Endothelial cell of umbilical vein (primary cell): ENCODE measurements around the gene VDR. TPM values are rescaled to one million over a fixed set of nuclear protein-coding genes. Genes with fewer than 3 reads are reported as not detected.
A peak's percentile ranks its signal among the peaks of the same experiment; 100 is the strongest.

Source experiments
- BruUV-seq: library from RNA; stranded (reverse); fragments of 400-500 nt; replicated peaks from 2 replicates; lab custom pipeline; 2021; lab: Mats Ljungman, UMichigan
- CTCF ChIA-PET: fragments of 300-600, 350-600 bp; sonication (Branson Sonifier 250); formaldehyde crosslinking; loops from one replicate; lab custom pipeline; 2021; ENCODE audit warnings: antibody characterized with exemption, inconsistent platforms; lab: Charles Lee
- POLR2A ChIA-PET: fragments of 300-600, 350-600 bp; sonication (Branson Sonifier 250); formaldehyde crosslinking; loops from one replicate; lab custom pipeline; 2021; ENCODE audit warnings: antibody characterized with exemption, inconsistent platforms; lab: Charles Lee
- DNase-seq: peaks from one replicate; pipeline ENCODE4 v3.0.0-alpha.2; 2011; ENCODE audit warnings: low read depth, low spot score
- FAIRE-seq: peaks from 2 replicates; lab custom pipeline; 2011; peaks lifted over from hg19 to GRCh38; lab: Jason Lieb, UNC
- H2AFZ ChIP-seq: 2 replicates; pipeline ENCODE4 v1.6.0; 2012; ENCODE audit warnings: low read depth, low read length, control low read depth, inconsistent platforms
- H3K27ac ChIP-seq: 2 replicates; pipeline ENCODE4 v1.5.1; 2011; ENCODE audit warnings: low read depth, mild to moderate bottlenecking, control low read depth, low read length, moderate library complexity; ENCODE audit not compliant: insufficient read depth
- H3K27me3 ChIP-seq, 2 experiments: 2 replicates each; pipeline versions ENCODE4 v1.6.0 to v1.6.1; 2011; ENCODE audit warnings: low read length in 2 of 2, mixed read lengths in 1 of 2; ENCODE audit not compliant: control insufficient read depth in 2 of 2, insufficient read depth in 2 of 2
- H3K36me3 ChIP-seq, 2 experiments: 2 replicates in 1 of 2; 3 replicates in 1 of 2; pipeline ENCODE4 v1.5.1; 2011; ENCODE audit warnings: low read length in 2 of 2, mild to moderate bottlenecking in 1 of 2, moderate library complexity in 1 of 2; ENCODE audit not compliant: control insufficient read depth in 2 of 2, insufficient read depth in 2 of 2; ENCODE audit errors: extremely low read depth in 1 of 2
- H3K4me1 ChIP-seq: 3 replicates; pipeline ENCODE4 v1.5.1; 2011; ENCODE audit warnings: mild to moderate bottlenecking, low read length; ENCODE audit not compliant: control insufficient read depth, insufficient read depth; ENCODE audit errors: extremely low read depth
- H3K4me2 ChIP-seq: 2 replicates; pipeline ENCODE4 v1.6.1; 2011; ENCODE audit warnings: low read length, control low read depth, mixed read lengths; ENCODE audit not compliant: insufficient read depth
- H3K4me3 ChIP-seq, 3 experiments: fragments of 200-600 bp in 1 of 3; sonication (generic), shearing (Covaris generic) in 1 of 3; replicated peaks in 1 of 3; 2 replicates each; pipeline ENCODE4 v1.5.1; 2011 to 2016; ENCODE audit warnings: control low read depth in 3 of 3, low read length in 3 of 3, mild to moderate bottlenecking in 2 of 3, inconsistent platforms in 1 of 3, low read depth in 1 of 3, moderate library complexity in 1 of 3; ENCODE audit not compliant: insufficient read depth in 1 of 3
- H3K79me2 ChIP-seq: 2 replicates; pipeline ENCODE4 v1.6.0; 2012; ENCODE audit warnings: low read length, inconsistent platforms; ENCODE audit not compliant: control insufficient read depth, insufficient read depth
- H3K9ac ChIP-seq: replicated peaks from 2 replicates; pipeline ENCODE3; 2011; ENCODE audit warnings: low read length, control low read depth; ENCODE audit not compliant: insufficient read depth; ENCODE audit errors: extremely low read depth
- H3K9me1 ChIP-seq: replicated peaks from 3 replicates; pipeline ENCODE4 v1.6.0; 2011; ENCODE audit warnings: mild to moderate bottlenecking, low read length; ENCODE audit not compliant: control insufficient read depth, insufficient read depth; ENCODE audit errors: extremely low read depth
- H3K9me3 ChIP-seq: replicated peaks from 2 replicates; pipeline ENCODE4 v1.5.1; 2012; ENCODE audit warnings: low read length, inconsistent platforms; ENCODE audit not compliant: control insufficient read depth, insufficient read depth
- H4K20me1 ChIP-seq: replicated peaks from 2 replicates; pipeline ENCODE3; 2011; ENCODE audit warnings: mild to moderate bottlenecking, low read length; ENCODE audit not compliant: control insufficient read depth, insufficient read depth; ENCODE audit errors: extremely low read depth
- EZH2 ChIP-seq: IDR thresholded peaks from 2 replicates; pipeline ENCODE4 v1.6.1; 2012; ENCODE audit warnings: borderline replicate concordance, low read depth, mild to moderate bottlenecking, moderate library complexity, low read length, inconsistent platforms; ENCODE audit not compliant: severe bottlenecking
- FOS ChIP-seq: IDR thresholded peaks from 2 replicates; pipeline ENCODE4 v1.6.1; 2011; ENCODE audit warnings: mild to moderate bottlenecking, low read length, moderate library complexity, borderline replicate concordance; ENCODE audit not compliant: insufficient read depth
- GATA2 ChIP-seq: IDR thresholded peaks from 2 replicates; pipeline ENCODE4 v1.7.0; 2011; ENCODE audit warnings: low read depth, mild to moderate bottlenecking, moderate library complexity, mixed read lengths, low read length; ENCODE audit not compliant: insufficient read length, insufficient read depth
- JUN ChIP-seq: IDR thresholded peaks from 2 replicates; pipeline ENCODE4 v1.6.1; 2011; ENCODE audit warnings: borderline replicate concordance, low read depth; ENCODE audit not compliant: insufficient read length, insufficient read depth
- MYC ChIP-seq: IDR thresholded peaks from one replicate; pipeline ENCODE4 v1.6.1; 2011; ENCODE audit warnings: mild to moderate bottlenecking, low read depth, low read length
- POLR2A ChIP-seq: IDR thresholded peaks from 2 replicates; pipeline ENCODE4 v1.6.1; 2012; ENCODE audit warnings: low read depth, mild to moderate bottlenecking, control low read depth, low read length
- POLR2AphosphoS5 ChIP-seq: IDR thresholded peaks from 2 replicates; pipeline ENCODE4 v1.6.1; 2012; ENCODE audit warnings: low read depth, mild to moderate bottlenecking, control low read depth, low read length, moderate library complexity; ENCODE audit not compliant: insufficient read depth
- dilution Hi-C: fragments of 300-500 bp; cut with MboI; formaldehyde crosslinking; loops from one replicate; pipeline ENCODE4 v1.15.0; 2019; ENCODE audit warnings: low sequenced_read_pairs; ENCODE audit not compliant: extremely low pct_ligation_motif_present
- intact Hi-C: fragments of 100-400 bp; cut with micrococcal nuclease; formaldehyde crosslinking; loops from one replicate; pipeline ENCODE4 v1.10.0; 2022
- polyA plus RNA-seq, 4 experiments: library from polyadenylated mRNA; depleted of rRNA in 3 of 4; stranded (reverse) in 3 of 4; unstranded in 1 of 4; fragments of >200 nt; gene quantifications; 2 replicates each; pipeline versions ENCODE4 v1.2.1 to v1.2.3, GENCODE V29; 2011 to 2012; ENCODE audit warnings: missing spikeins in 1 of 4
- total RNA-seq: library from RNA; stranded (reverse); gene quantifications from 2 replicates; pipeline ENCODE4 v1.2.3, GENCODE V29; 2021
- TF ChIP-seq, protein P1 (sequence below), 2 donors: IDR thresholded peaks; 1 replicate in 1 of 2; 2 replicates in 1 of 2; pipeline ENCODE4 v1.5.1; 2011; ENCODE audit warnings: low read length in 2 of 2, mild to moderate bottlenecking in 2 of 2, moderate library complexity in 2 of 2, control low read depth in 1 of 2, inconsistent platforms in 1 of 2, low read depth in 1 of 2; ENCODE audit not compliant: insufficient read depth in 1 of 2; ENCODE audit errors: extremely low read depth in 1 of 2
- TF ChIP-seq, protein P2 (sequence below): IDR thresholded peaks from 2 replicates; pipeline ENCODE4 v1.6.1; 2011; ENCODE audit not compliant: insufficient read depth, insufficient read length

VDR gene
- total and polyA plus RNA-seq, 2 donors (not counting 3 experiments of a cell fraction or from before 2014, with no cell fraction given), result 0.73 to 0.91 TPM

DNA sequence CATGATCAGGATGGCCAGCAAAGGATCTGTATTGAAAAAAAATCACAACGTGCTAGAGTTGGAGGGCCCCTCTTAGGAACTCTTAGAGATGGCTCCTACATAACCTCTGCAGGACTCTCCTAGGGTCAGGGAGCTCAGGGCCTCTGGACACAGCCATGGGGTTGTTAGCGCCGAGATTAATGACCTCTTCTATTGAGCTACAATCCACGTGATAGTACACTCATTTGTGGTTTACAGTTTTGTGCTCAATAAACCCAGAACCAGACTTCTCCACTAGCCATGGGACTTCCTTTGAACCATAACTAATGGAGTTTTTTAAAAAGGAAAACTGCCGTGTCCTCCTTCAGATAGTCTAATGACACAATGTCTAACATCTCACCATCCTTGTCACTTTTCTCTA lies 55.5 kb downstream of the VDR start:
- intact Hi-C loops (no loop called here), dilution Hi-C loops (no loop called here)
- H4K20me1 ChIP-seq, result no peaks in the 10 kb centered on the region
- ChIA-PET POLR2A (no interaction called here), CTCF (interaction anchor here (0.9 to 4.1 kb wide), 4 partner anchors 11 to 114 kb away, joined by 3 to 21 read pairs (median 7); partner anchors contain the start of gene TMEM106C)
- no peak for DNase-seq
- no peaks in the 10 kb centered on the region for H3K27me3 ChIP-seq
- H3K4me1 ChIP-seq, result peaks cover 7% of the 10 kb centered on the region
- H3K4me2 ChIP-seq, result no peak overlapping the region
- H3K9me1 ChIP-seq, result no peaks in the 10 kb centered on the region
- no peaks in the 10 kb centered on the region for H3K79me2 ChIP-seq
- H3K27ac ChIP-seq, result no peak overlapping the region
- BruUV-seq, result no TSS peak
- no peak for TF ChIP-seq JUN
- TF ChIP-seq POLR2A, result no peak
- TF ChIP-seq FOS, result no peak
- no peak for TF ChIP-seq GATA2
- no peak for TF ChIP-seq MYC
- TF ChIP-seq, protein P1, sequence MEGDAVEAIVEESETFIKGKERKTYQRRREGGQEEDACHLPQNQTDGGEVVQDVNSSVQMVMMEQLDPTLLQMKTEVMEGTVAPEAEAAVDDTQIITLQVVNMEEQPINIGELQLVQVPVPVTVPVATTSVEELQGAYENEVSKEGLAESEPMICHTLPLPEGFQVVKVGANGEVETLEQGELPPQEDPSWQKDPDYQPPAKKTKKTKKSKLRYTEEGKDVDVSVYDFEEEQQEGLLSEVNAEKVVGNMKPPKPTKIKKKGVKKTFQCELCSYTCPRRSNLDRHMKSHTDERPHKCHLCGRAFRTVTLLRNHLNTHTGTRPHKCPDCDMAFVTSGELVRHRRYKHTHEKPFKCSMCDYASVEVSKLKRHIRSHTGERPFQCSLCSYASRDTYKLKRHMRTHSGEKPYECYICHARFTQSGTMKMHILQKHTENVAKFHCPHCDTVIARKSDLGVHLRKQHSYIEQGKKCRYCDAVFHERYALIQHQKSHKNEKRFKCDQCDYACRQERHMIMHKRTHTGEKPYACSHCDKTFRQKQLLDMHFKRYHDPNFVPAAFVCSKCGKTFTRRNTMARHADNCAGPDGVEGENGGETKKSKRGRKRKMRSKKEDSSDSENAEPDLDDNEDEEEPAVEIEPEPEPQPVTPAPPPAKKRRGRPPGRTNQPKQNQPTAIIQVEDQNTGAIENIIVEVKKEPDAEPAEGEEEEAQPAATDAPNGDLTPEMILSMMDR (IDR thresholded peaks at IDR 0.05; ENCODE audit: extremely low read depth in 1 of 2, insufficient read depth in 1 of 2, low read depth in 1 of 2, low read length in 2 of 2), result no peak
- no peak for TF ChIP-seq POLR2AphosphoS5
- TF ChIP-seq, protein P2, sequence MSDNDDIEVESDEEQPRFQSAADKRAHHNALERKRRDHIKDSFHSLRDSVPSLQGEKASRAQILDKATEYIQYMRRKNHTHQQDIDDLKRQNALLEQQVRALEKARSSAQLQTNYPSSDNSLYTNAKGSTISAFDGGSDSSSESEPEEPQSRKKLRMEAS, result no peak
- no peak for TF ChIP-seq EZH2
- no peaks in the 10 kb centered on the region for H3K36me3 ChIP-seq
- FAIRE-seq, result no peak
- H2AFZ ChIP-seq, result peak overlapping the region; percentile 28
- no peaks in the 10 kb centered on the region for H3K9me3 ChIP-seq
- H3K4me3 ChIP-seq, result no peak overlapping the region
- no peak overlapping the region for H3K9ac ChIP-seq
